Measurements from ENCODE around the gene SLC9A5. TPM values are rescaled to one million over a fixed set of nuclear protein-coding genes. Genes with fewer than 3 reads are reported as not detected.
A peak's percentile ranks its signal among the peaks of the same experiment; 100 is the strongest.

The SLC9A5 gene
- total RNA-seq, 1 donor from 2014 or later = 1.3 TPM

DNA sequence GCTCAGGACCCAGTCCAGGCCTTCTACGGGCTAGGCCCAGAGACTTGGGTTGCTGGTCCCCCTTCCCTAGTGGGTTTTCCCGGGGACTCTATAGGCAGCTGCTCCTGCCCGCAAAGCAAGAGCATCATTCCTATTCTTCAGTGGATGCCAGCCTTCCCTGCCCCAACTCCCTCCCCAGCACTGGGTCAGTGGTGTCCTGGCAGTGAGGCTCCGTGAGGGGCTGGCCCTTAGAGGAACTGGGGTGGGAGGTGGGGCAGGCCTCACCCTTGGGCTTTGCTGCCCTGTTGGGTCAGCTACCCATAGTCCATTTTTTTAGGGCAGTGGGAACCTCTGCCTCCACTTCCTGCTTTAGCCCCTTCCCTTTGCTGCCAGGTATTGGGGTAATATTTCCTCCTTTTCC, 22.7 kb downstream of the SLC9A5 start:
- no peak overlapping the region for H3K27ac ChIP-seq (replicated peaks)

DNA sequence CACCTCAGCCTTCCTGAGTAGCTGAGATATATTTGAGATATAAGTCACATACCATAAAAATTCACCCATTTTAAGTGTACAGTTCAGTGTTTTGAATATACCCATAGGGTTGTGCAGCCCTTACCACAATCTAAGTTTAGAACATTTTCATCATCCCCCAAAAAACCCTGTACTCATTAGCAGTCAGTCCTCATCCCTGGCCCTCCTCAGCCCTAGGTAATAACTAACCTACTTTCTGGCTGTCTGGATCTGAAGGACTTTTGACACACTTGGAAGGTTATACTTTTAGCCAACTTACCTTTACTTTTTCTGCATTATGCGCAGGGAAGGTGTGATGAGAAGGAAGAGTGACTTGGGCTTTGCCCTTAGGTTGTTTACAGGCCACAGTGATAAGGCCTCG, 26.5 kb downstream of the SLC9A5 start:
- Histone ChIP-seq H3K36me3 (no peaks in the 10 kb centered on the region), H3K9me3 (replicated peaks) (no peaks in the 10 kb centered on the region), H3K27ac (replicated peaks) (no peak overlapping the region), H3K27me3 (ENCODE audit: low read depth) (peaks cover 4% of the 10 kb centered on the region), H3K4me3 (no peak overlapping the region), H3K4me1 (peaks cover 16% of the 10 kb centered on the region)
- TF ChIP-seq, protein P1, sequence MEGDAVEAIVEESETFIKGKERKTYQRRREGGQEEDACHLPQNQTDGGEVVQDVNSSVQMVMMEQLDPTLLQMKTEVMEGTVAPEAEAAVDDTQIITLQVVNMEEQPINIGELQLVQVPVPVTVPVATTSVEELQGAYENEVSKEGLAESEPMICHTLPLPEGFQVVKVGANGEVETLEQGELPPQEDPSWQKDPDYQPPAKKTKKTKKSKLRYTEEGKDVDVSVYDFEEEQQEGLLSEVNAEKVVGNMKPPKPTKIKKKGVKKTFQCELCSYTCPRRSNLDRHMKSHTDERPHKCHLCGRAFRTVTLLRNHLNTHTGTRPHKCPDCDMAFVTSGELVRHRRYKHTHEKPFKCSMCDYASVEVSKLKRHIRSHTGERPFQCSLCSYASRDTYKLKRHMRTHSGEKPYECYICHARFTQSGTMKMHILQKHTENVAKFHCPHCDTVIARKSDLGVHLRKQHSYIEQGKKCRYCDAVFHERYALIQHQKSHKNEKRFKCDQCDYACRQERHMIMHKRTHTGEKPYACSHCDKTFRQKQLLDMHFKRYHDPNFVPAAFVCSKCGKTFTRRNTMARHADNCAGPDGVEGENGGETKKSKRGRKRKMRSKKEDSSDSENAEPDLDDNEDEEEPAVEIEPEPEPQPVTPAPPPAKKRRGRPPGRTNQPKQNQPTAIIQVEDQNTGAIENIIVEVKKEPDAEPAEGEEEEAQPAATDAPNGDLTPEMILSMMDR (IDR thresholded peaks at IDR 0.05; ENCODE audit: borderline replicate concordance) = no peak
- intact Hi-C loops (cut with micrococcal nuclease) = no loop called here
- DNase-seq = no peak

More for the DNA sequence above, 22.7 kb downstream of the SLC9A5 start:
- Histone ChIP-seq H3K27me3 (ENCODE audit: low read depth) (peaks cover 1% of the 10 kb centered on the region), H3K4me3 (no peak overlapping the region), H3K9me3 (replicated peaks) (no peaks in the 10 kb centered on the region), H3K36me3 (no peaks in the 10 kb centered on the region), H3K4me1 (no peaks in the 10 kb centered on the region)
- no peak for DNase-seq
- TF ChIP-seq, protein P1 (IDR thresholded peaks at IDR 0.05; ENCODE audit: borderline replicate concordance) = no peak
- intact Hi-C loops (cut with micrococcal nuclease) = no loop called here

DNA sequence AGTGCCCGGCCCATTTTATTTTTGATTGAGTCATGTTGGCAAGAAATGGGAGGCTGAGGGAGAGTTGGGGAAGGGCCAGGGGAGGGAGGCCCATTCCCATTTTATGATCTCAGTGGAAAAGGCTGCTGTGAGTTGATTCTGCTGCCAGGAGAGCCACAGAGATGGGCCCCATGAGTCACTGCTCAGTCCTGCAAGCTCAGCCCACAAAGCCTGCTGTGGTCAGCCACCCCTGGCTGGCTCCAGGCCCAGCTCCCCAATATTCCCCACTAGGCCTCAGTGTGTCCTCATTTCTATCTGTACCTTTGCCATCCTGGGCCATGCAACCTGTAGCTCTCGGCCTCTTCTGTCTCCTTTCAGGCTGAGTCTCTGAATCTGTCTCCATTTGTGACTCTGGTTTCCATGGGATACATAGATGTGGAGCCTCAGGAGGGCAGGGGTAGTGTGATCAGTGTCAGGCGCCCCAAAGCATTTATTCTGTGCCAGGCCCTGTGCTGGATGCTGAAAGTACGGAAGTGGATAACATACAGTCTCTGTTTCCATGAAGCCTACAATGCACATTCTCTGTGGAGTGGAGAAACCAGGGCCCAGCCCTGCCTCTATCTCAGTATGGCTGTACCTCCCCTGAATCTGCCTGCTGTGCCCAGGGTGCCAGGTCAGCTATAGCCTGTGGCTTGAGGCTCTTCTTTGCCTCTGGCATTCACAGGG, 28.7 kb downstream of the SLC9A5 start:
- no peaks in the 10 kb centered on the region for H3K36me3 ChIP-seq
- intact Hi-C loops (cut with micrococcal nuclease) = no loop called here
- H3K27ac ChIP-seq (replicated peaks) = no peak overlapping the region
- no peaks in the 10 kb centered on the region for H3K9me3 ChIP-seq (replicated peaks)
- H3K4me3 ChIP-seq = no peak overlapping the region
- no peak for DNase-seq
- H3K27me3 ChIP-seq (ENCODE audit: low read depth) = peaks cover 4% of the 10 kb centered on the region
- peaks cover 16% of the 10 kb centered on the region for H3K4me1 ChIP-seq
- TF ChIP-seq, protein P1 (IDR thresholded peaks at IDR 0.05; ENCODE audit: borderline replicate concordance) = no peak

DNA sequence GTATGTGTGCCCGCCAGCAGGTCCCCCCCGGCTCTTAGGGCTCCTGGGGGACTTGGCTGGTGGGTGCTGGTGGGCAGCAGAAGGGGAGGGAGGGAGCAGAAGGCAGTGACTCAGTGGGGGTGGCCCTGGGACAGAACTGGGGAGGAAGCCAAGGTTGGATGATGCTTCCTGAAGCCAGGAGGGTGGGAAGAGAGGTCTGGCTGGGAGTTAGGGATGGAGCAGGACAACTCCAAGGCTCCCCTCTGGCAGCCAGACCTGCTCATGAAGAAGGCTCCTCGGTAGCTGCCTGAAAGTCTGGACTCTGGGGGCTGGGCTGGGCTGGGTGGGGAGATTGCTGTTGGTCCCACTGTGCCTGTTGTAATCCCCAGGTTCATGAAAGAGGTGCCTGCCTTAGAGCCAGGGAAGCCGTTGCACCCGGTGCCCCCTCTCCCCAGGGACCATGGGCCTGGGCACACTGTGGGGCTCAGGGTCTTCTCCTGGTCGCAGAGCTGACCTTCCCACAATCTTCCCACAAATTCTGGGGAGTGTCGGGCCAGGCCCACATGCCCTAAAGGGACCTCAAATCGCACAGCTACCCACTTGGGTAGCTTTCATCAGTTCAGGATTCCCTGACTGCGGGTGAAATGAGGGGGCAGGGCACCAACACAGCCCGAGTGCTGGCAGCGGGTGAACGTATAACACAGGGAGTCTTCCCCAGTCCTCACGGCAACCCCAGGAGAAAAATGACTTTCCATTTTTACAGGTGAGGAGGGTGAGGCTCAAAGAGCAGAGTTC, 29.4 kb downstream of the SLC9A5 start:
- peaks cover 4% of the 10 kb centered on the region for H3K27me3 ChIP-seq (ENCODE audit: low read depth)
- peaks cover 16% of the 10 kb centered on the region for H3K4me1 ChIP-seq
- intact Hi-C loops (cut with micrococcal nuclease) = no loop called here
- peak overlapping the region; percentile 50 for H3K27ac ChIP-seq (replicated peaks)
- DNase-seq = no peak
- H3K9me3 ChIP-seq (replicated peaks) = no peaks in the 10 kb centered on the region
- TF ChIP-seq, protein P1 (IDR thresholded peaks at IDR 0.05; ENCODE audit: borderline replicate concordance) = no peak
- H3K4me3 ChIP-seq = peak overlapping the region; percentile 70
- H3K36me3 ChIP-seq = no peaks in the 10 kb centered on the region

DNA sequence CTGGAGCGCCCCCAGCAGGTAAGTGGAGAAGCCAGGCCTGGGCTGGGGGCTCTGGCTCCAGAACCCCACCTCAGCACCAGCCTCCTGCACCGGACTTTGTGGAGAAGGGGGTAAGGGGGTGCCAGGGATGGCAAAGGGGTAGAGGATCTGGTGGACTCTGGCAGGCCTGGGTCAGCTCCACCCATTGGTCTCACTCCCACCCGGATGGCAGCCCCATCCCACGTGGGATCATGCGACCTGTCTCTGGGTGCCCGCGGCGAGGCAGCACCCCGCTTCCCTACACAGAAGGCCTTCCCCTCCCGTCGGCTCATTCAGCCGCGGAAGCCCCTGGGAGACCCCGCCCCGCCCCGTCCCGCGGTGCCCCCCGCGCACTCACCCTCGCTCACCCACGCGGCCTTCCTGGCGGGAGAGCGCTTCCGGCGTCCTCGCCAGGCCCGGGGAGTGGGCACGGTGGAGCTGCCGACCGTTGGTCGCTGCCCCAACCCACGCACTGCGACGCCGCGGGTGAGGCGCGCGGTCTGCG, 30.1 kb downstream of the SLC9A5 start:
- Histone ChIP-seq H3K27me3 (ENCODE audit: low read depth) (peaks cover 4% of the 10 kb centered on the region), H3K36me3 (no peaks in the 10 kb centered on the region), H3K4me3 (peak overlapping the region; percentile 70), H3K9me3 (replicated peaks) (no peaks in the 10 kb centered on the region), H3K4me1 (peaks cover 16% of the 10 kb centered on the region), H3K27ac (replicated peaks) (peak overlapping the region; percentile 50)
- no peak for DNase-seq
- intact Hi-C loops (cut with micrococcal nuclease) = no loop called here
- TF ChIP-seq, protein P1 (IDR thresholded peaks at IDR 0.05; ENCODE audit: borderline replicate concordance) = no peak

Measured in left ventricle myocardium inferior (tissue), 1 donor.